GM18498 (cell line): ENCODE data around the gene PMVK.

Source experiments
- ATAC-seq: cut with Tn5 transposase; IDR thresholded peaks from one replicate; pipeline ENCODE4 v1.9.1; 2021; ENCODE audit warnings: mild to moderate bottlenecking, moderate library complexity; ENCODE audit not compliant: unreplicated experiment

The PMVK gene

GRCh38 chr1:154881820-154882535 is 54.5 kb downstream of the PMVK start:
- no peak for ATAC-seq

DNA sequence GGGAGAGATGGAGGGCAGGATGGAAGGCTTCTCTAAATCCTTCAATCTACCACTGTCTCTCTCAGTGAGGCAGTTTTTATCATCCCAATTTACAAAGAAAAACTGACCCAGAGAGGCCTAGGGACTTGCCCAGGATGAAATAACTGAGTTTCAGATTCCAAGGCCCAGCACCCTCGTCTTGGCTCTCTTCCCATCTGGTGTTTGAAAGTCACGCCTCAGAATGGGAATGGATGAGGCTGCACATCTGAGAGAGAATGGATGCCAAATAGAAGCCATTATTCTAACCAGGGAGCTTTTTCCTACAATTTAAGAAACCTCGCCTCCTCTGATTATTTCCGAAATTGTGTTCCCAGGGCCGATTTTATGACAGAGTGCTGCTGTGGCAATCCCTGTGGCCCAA is 55.8 kb downstream of the PMVK start:
- ATAC-seq: no peak

DNA sequence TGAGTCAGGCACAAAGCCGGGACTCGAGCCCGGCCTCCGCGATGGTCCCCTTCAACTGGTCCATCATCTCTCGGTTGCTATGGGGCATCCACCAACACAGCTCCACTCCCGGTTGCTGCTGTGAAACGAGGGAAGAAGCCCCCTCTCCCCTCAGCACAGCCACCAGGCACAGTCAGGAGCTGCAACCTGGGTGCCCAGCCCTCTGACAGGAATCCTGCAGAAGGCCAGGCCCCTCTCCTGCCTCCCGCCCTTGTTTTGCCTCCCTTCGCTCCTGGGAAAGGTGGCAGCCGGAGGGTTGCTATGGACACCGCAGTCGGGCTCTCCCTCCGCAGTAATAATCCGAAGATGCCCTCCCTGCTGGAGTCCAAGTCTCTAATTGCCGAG is 57.5 kb downstream of the PMVK start:
- ATAC-seq: no peak

- no peak for ATAC-seq
Observed at GRCh38 chr1:154878371-154879037, 58.0 kb downstream of the PMVK start.

GRCh38 chr1:154877370-154877974 is 59.0 kb downstream of the PMVK start:
- no peak for ATAC-seq

- no peak for ATAC-seq
Observed at GRCh38 chr1:154876842-154877369, 59.6 kb downstream of the PMVK start.
